HG02623 (cell line): ENCODE measurements around the gene PLCH2.
A peak's percentile ranks its signal among the peaks of the same experiment; 100 is the strongest.

Source experiments
- ATAC-seq: cut with Tn5 transposase; IDR thresholded peaks from one replicate; pipeline ENCODE4 v1.9.1; 2021; ENCODE audit warnings: moderate library complexity; ENCODE audit not compliant: unreplicated experiment

PLCH2 gene

GRCh38 chr1:2526824-2527555, 50.9 kb downstream of the PLCH2 start:
- peak; percentile 16 for ATAC-seq

DNA sequence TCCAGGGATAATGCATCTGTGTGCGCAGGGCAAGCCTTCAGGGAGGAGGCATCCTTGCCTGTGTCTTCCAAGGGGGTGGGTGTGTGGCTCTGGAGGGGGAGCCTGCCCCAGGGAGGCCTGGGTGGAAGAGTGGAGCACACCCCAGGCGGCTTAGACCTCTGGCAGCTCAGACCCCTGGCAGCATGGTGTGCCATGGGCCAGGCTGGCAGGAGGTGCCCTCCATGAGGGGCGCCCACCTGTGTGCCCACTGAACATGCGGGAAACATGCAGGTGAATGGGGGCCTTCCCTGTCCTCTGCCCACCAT, 51.4 kb downstream of the PLCH2 start:
- no peak for ATAC-seq

- ATAC-seq, result no peak
Observed at GRCh38 chr1:2528016-2528415, 51.9 kb downstream of the PLCH2 start.

GRCh38 chr1:2528611-2528965, 52.5 kb downstream of the PLCH2 start:
- no peak for ATAC-seq

GRCh38 chr1:2528966-2529783, 53.1 kb downstream of the PLCH2 start:
- ATAC-seq, result no peak

GRCh38 chr1:2529784-2530512, 53.9 kb downstream of the PLCH2 start, which contains the start of gene HES5:
Gene HES5 (minus strand): TSS chr1:2530263. CDS start chr1:2530164, 99 bp downstream.
- ATAC-seq, result no peak

DNA sequence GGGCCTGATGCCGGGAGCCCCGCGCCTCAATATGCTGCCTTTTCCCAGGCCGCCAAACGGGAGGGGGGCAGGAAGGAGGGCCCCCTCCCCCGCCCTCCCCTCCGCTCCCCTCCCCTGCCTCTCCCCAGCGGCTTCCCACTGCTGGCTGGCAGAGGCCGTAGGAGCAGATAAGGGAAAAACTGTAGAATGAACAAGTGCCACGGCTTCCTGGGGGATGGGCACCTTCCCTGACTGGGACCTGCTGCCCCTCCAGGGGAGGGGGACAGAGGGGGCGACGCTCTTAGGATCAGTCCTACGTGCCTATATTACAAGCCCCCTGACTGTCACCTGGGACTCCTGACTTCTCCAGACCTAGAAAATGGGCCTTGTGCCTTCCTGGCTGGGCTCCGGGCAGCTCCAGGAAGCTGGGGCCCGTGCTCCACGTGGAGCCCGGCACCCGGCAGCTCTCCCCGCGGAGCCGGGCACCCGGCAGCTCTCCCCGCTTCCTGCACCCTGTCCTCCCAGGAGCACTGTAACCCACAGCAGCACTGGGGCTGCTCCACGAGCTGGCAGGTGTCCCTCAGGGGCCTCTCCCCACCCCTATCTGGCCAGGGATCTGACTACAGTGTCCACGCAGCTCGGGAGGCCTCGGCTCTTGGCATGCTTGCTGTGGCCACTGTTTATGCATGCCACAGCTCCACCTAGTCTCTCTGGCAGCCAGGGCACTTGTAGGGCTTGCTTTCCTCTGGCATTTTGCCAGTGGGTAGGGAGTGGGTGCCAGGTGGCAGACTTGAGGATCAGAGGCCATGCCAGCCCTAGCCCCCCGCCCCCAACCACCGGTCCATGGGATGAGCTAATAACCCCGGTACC, 54.6 kb downstream of the PLCH2 start:
- ATAC-seq, result no peak

DNA sequence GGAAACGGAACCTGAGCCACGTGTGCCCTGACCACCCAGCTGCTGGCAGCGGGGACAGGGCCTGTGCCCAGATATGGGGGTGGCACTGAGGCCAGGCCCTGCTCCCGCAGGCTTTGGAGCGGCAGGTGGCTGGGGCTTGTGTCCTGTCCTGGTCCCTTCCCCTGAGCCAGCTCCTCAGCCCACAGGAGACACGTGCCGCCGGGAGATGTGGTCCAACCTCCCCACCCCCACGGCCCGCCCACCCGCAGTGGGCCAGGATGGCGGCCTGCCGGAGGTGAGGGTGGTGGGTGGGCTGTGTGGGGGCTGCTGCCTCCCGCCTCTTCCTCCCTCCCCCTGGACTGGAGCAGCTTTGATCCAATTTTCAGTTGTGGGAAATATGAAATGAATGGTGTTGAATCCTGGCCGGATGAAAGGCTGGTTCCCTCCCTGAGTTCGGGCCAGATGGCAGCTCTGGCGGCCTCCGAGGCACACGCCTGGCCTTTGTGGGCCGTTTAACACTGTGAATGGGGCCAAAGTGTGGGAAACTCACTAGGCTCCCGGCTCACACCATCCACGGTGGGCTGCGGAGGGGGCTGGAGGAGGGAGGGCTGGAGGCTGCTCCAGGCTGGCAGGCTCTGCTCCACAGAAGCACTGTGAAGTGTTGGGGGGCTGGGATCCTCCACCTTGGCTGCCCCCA, 56.5 kb downstream of the PLCH2 start:
- ATAC-seq, result no peak

- no peak for ATAC-seq
Observed at GRCh38 chr1:2533365-2533764, 57.3 kb downstream of the PLCH2 start.

- no peak for ATAC-seq
Observed at GRCh38 chr1:2534315-2534686, 58.2 kb downstream of the PLCH2 start.

DNA sequence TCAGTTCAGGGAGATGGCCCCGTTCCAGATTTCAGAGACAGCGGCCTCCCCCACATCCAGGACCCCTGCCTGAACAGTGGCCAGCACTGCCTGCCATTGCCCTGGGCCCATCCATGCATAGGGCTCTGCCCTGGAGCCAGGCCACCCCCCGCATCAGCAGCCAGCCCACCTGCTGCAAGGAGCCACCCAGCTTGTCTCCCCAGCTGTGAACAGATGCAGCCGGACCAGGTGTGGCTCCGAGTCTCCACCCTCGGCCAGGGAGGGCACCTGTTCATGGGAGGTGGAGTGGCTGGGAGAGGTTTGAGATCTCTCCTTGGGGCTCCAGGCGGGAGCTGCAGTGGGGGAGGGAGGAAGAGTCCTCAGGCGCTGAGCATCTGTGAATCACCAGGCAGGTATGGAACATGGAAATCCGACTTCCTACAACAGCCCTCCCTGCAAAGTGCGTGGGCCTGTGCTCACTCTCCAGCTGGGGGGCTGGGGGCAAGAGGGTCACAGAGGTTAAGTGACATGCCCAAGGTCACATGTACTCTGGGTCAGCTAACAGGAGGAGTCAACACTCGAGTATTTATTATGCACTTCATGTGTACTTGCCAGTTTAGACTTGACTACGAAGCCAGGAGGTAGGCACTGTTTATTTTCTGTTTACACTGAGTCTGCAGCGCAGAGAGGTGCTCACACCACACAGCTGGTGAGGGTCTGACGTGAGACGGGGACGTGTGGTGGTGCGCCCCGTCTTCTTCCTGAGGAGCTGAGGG, 58.8 kb downstream of the PLCH2 start:
- no peak for ATAC-seq

GRCh38 chr1:2535455-2535854, 59.4 kb downstream of the PLCH2 start:
- ATAC-seq, result no peak

DNA sequence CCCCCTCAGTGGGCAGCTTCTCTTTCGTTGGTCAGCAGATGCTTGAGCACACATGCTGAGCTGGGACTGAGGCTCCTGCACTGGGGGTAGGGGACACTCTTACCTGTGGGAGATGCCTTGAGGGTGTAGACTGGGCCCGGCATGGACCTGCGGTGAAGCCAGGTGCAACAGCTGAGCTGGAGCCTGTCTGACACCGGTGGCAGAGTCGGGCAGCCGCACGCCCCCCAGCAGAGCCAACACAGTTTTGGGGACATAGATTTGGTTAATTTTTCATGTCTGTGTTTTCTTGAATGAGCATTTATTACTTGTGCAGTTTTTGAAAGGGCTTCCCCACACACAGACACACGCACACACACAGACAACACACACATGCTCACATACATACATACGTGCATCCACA, 59.9 kb downstream of the PLCH2 start:
- no peak for ATAC-seq

DNA sequence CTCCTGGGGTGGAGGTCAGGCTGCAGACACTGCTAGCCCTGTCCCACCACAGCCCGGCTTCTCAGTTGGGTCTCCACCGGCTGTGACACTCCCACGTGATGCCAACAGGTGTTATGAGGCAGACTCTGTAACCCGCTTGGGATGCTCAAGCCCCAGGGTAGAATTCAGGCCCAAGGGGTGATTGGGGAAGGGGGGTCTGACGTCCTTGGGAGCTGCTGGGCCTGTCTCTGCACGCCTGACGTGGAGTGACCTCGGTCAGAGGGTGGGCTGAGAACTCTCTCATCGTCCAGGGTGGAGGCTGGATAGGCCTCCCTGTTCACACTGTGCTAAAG, 61.7 kb downstream of the PLCH2 start:
- no peak for ATAC-seq

DNA sequence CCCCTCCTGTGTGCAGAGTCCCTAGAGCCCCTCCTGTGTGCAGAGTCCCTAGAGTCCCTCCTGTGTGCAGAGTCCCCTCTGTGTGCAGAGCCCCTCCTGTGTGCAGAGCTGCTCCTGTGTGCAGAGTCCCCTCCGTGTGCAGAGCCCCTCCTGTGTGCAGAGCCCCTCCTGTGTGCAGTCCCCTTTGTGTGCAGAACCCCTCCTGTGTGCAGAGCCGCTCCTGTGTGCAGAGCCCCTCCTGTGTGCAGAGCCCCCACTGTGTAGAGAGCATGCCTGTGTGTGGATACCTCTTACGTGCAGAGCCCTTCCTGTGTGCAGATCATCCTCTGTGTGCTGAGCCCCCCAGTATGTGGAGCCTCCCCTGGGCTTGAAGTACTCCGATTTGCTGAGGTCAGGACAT, 62.3 kb downstream of the PLCH2 start:
- ATAC-seq, result no peak

DNA sequence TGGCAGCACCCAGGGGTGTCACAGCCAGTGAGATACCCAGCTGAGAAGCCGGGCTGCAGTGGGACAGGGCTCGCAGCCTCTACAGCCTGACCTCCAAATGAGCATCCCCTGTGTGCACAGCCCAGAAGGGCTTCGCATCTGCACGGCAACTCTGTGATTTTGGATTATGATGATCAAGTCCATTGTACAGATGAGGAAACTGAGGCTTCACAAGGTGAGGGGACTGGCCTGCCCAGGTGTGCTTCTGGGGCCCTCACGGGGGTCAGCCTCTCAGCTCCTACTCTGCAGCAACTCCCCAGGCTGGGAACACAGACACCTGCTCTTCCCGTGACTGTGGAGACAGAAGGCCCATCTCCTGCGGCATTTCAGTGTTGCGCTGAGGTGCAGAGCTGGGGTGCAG, 62.8 kb downstream of the PLCH2 start:
- ATAC-seq, result no peak

- no peak for ATAC-seq
Observed at GRCh38 chr1:2539312-2539907, 63.3 kb downstream of the PLCH2 start.

- ATAC-seq, result no peak
Observed at GRCh38 chr1:2540816-2541492, 64.9 kb downstream of the PLCH2 start.
